Neuronal stem cell (in vitro differentiated cells): ENCODE results near the gene NECAP2.
A peak's percentile ranks its signal among the peaks of the same experiment; 100 is the strongest.

ENCODE experiments used
- DNase-seq: peaks from one replicate; pipeline ENCODE4 v3.0.0-alpha.2; 2013; ENCODE audit warnings: low spot score
- H2AFZ ChIP-seq: one replicate; pipeline ENCODE4 v1.6.1; 2013; ENCODE audit warnings: mild to moderate bottlenecking, low read length, inconsistent platforms
- H2AK5ac ChIP-seq: 2 replicates; pipeline ENCODE4 v1.6.1; 2013; ENCODE audit warnings: low read depth, mild to moderate bottlenecking, inconsistent platforms, low read length, moderate library complexity, mixed read lengths
- H2BK120ac ChIP-seq: 2 replicates; pipeline ENCODE4 v1.6.1; 2013; ENCODE audit warnings: low read depth, mild to moderate bottlenecking, inconsistent platforms, low read length, moderate library complexity, mixed read lengths
- H2BK12ac ChIP-seq: one replicate; pipeline ENCODE4 v1.6.1; 2013; ENCODE audit warnings: low read length, inconsistent platforms
- H2BK15ac ChIP-seq: 2 replicates; pipeline ENCODE4 v1.6.1; 2013; ENCODE audit warnings: mild to moderate bottlenecking, low read length, inconsistent platforms, mixed read lengths
- H2BK5ac ChIP-seq: one replicate; pipeline ENCODE4 v1.6.1; 2013; ENCODE audit warnings: inconsistent platforms, mild to moderate bottlenecking, low read length, moderate library complexity
- H3K14ac ChIP-seq: one replicate; pipeline ENCODE4 v1.6.1; 2013; ENCODE audit warnings: low read length, inconsistent platforms
- H3K18ac ChIP-seq: 2 replicates; pipeline ENCODE4 v1.6.1; 2013; ENCODE audit warnings: low read length, inconsistent platforms
- H3K23ac ChIP-seq: 2 replicates; pipeline ENCODE4 v1.6.1; 2013; ENCODE audit warnings: low read depth, mild to moderate bottlenecking, mixed read lengths, low read length, inconsistent platforms; ENCODE audit not compliant: poor library complexity
- H3K27ac ChIP-seq: replicated peaks from 3 replicates; pipeline ENCODE4 v1.5.1; 2013; ENCODE audit warnings: low read length, inconsistent platforms
- H3K27me3 ChIP-seq, 3 experiments: 2 replicates each; pipeline ENCODE4 v1.6.1; 2013; ENCODE audit warnings: low read length in 3 of 3, mild to moderate bottlenecking in 2 of 3, inconsistent platforms in 1 of 3, low read depth in 1 of 3, mixed read lengths in 1 of 3, moderate library complexity in 1 of 3; ENCODE audit not compliant: control insufficient read depth in 3 of 3, insufficient read depth in 3 of 3
- H3K36me3 ChIP-seq, 2 donors: replicated peaks in 1 of 2; 2 replicates each; pipeline ENCODE4 v1.6.1; 2013; ENCODE audit warnings: low read length in 2 of 2; ENCODE audit not compliant: control insufficient read depth in 2 of 2, insufficient read depth in 2 of 2
- H3K4ac ChIP-seq: 2 replicates; pipeline ENCODE4 v1.6.1; 2013; ENCODE audit warnings: inconsistent platforms, mild to moderate bottlenecking, low read length, moderate library complexity
- H3K4me1 ChIP-seq, 2 donors: 1 replicate in 1 of 2; 2 replicates in 1 of 2; pipeline ENCODE4 v1.6.1; 2013; ENCODE audit warnings: low read length in 2 of 2, low read depth in 1 of 2; ENCODE audit not compliant: control insufficient read depth in 2 of 2, insufficient read depth in 1 of 2
- H3K4me2 ChIP-seq: one replicate; pipeline ENCODE4 v1.6.1; 2013; ENCODE audit warnings: mild to moderate bottlenecking, low read length, inconsistent platforms; ENCODE audit not compliant: insufficient read depth, poor library complexity, severe bottlenecking
- H3K4me3 ChIP-seq, 2 donors: 2 replicates each; pipeline ENCODE4 v1.5.1; 2013; ENCODE audit warnings: low read length in 2 of 2, mild to moderate bottlenecking in 2 of 2, inconsistent platforms in 1 of 2, moderate library complexity in 1 of 2
- H3K79me1 ChIP-seq: one replicate; pipeline ENCODE4 v1.6.1; 2013; ENCODE audit warnings: low read depth, mild to moderate bottlenecking, inconsistent platforms, low read length, moderate library complexity
- H3K9ac ChIP-seq: one replicate; pipeline ENCODE4 v1.6.1; 2013; ENCODE audit warnings: mild to moderate bottlenecking, low read depth, low read length, inconsistent platforms; ENCODE audit not compliant: poor library complexity
- H3K9me3 ChIP-seq, 2 donors: replicated peaks in 1 of 2; 2 replicates each; pipeline versions ENCODE3 to v1.6.1; 2013; ENCODE audit warnings: low read length in 2 of 2, mild to moderate bottlenecking in 2 of 2, inconsistent platforms in 1 of 2, low read depth in 1 of 2, mixed read lengths in 1 of 2, moderate library complexity in 1 of 2; ENCODE audit not compliant: control insufficient read depth in 2 of 2, insufficient read depth in 1 of 2
- H4K8ac ChIP-seq: one replicate; pipeline ENCODE4 v1.6.1; 2013; ENCODE audit warnings: low read depth, mild to moderate bottlenecking, inconsistent platforms, low read length, moderate library complexity
- H4K91ac ChIP-seq: one replicate; pipeline ENCODE4 v1.6.1; 2013; ENCODE audit warnings: low read length, low read depth, mild to moderate bottlenecking, inconsistent platforms; ENCODE audit not compliant: poor library complexity
- WGBS, 2 donors: extraction: QIAGEN DNeasy Blood & Tissue Kit; methylation state at CpG; one replicate each; pipeline ENCODE4 v1.1.7; 2013; ENCODE audit warnings: missing lambda C conversion rate in 2 of 2, mixed read lengths in 1 of 2; ENCODE audit not compliant: insufficient read length in 2 of 2, insufficient replicate concordance in 1 of 2; ENCODE audit errors: extremely low coverage in 2 of 2; 5-methylcytosine and 5-hydroxymethylcytosine counted together

Gene NECAP2

GRCh38 chr1:16393570-16394521, 46.7 kb upstream of the NECAP2 start:
- peaks cover 33 to 76% of the 10 kb centered on the region in 2 donors for H3K36me3 ChIP-seq
- WGBS, 2 donors: no CpG with 5 or more reads among the region's 10 CpGs

GRCh38 chr1:16394977-16395376, 45.5 kb upstream of the NECAP2 start:
- peaks cover 33 to 85% of the 10 kb centered on the region in 2 donors for H3K36me3 ChIP-seq
- no peak overlapping the region for H3K18ac ChIP-seq
- no peak overlapping the region for H2BK15ac ChIP-seq
- H3K9me3 ChIP-seq: peaks cover 0 to 3% of the 10 kb centered on the region in 2 donors
- no CpG with 5 or more reads among the region's 13 CpGs for WGBS, 2 donors
- no peak overlapping the region for H2BK120ac ChIP-seq
- H4K8ac ChIP-seq: no peak overlapping the region
- H2AK5ac ChIP-seq: no peak overlapping the region
- H3K27me3 ChIP-seq: no peaks in the 10 kb centered on the region
- no peak overlapping the region for H3K27ac ChIP-seq
- no peak overlapping the region for H3K4me3 ChIP-seq
- no peak for DNase-seq
- H3K23ac ChIP-seq: no peak overlapping the region
- H3K4ac ChIP-seq: no peak overlapping the region
- H2BK5ac ChIP-seq: no peak overlapping the region
- H3K4me2 ChIP-seq: no peak overlapping the region
- peaks cover 3 to 11% of the 10 kb centered on the region in 2 donors for H3K4me1 ChIP-seq
- H2AFZ ChIP-seq: no peak overlapping the region
- H3K9ac ChIP-seq: no peak overlapping the region
- no peak overlapping the region for H2BK12ac ChIP-seq
- no peak overlapping the region for H4K91ac ChIP-seq
- H3K79me1 ChIP-seq: peaks cover 10% of the 10 kb centered on the region
- no peak overlapping the region for H3K14ac ChIP-seq

More at GRCh38 chr1:16393570-16394521, 46.7 kb upstream of the NECAP2 start:
- Histone ChIP-seq H3K4me3 (no peak overlapping the region), H3K9ac (no peak overlapping the region), H3K18ac (no peak overlapping the region), H3K23ac (peak overlapping the region; percentile 61), H3K4ac (no peak overlapping the region), H2AFZ (no peak overlapping the region), H4K91ac (no peak overlapping the region), H2BK120ac (no peak overlapping the region), H2BK12ac (peak overlapping the region; percentile 4), H4K8ac (no peak overlapping the region), H3K4me1 (peaks cover 3 to 11% of the 10 kb centered on the region in 2 donors), H2BK5ac (no peak overlapping the region), H3K4me2 (no peak overlapping the region), H3K27ac (no peak overlapping the region), H3K9me3 (peaks cover 0 to 3% of the 10 kb centered on the region in 2 donors), H2BK15ac (no peak overlapping the region), H3K27me3 (no peaks in the 10 kb centered on the region), H3K79me1 (peaks cover 10% of the 10 kb centered on the region), H3K14ac (no peak overlapping the region), H2AK5ac (no peak overlapping the region)
- no peak for DNase-seq

- Histone ChIP-seq H3K23ac (no peak overlapping the region), H2AK5ac (no peak overlapping the region), H2BK5ac (no peak overlapping the region), H3K14ac (peak overlapping the region; percentile 27), H2AFZ (no peak overlapping the region), H3K27ac (no peak overlapping the region), H3K9me3 (peaks cover 0 to 3% of the 10 kb centered on the region in 2 donors), H4K91ac (no peak overlapping the region), H3K27me3 (no peaks in the 10 kb centered on the region), H4K8ac (no peak overlapping the region), H3K36me3 (peaks cover 29 to 84% of the 10 kb centered on the region in 2 donors), H3K18ac (no peak overlapping the region), H2BK12ac (no peak overlapping the region), H3K4me2 (no peak overlapping the region), H3K4me1 (peaks cover 3 to 4% of the 10 kb centered on the region in 2 donors), H2BK15ac (no peak overlapping the region), H3K9ac (no peak overlapping the region), H3K4me3 (peak overlapping the region in 1 of 2 donors; percentile 1), H3K4ac (no peak overlapping the region), H3K79me1 (peaks cover 10% of the 10 kb centered on the region), H2BK120ac (no peak overlapping the region)
- WGBS, 2 donors: no CpG with 5 or more reads among the region's 7 CpGs
- no peak for DNase-seq
These were observed 43.9 kb upstream of the NECAP2 start for GRCh38 chr1:16396591-16396990.

- no peak overlapping the region for H3K4ac ChIP-seq
- no peak overlapping the region for H2AK5ac ChIP-seq
- no peak overlapping the region for H4K8ac ChIP-seq
- no peak overlapping the region for H3K23ac ChIP-seq
- no peak overlapping the region for H3K4me3 ChIP-seq
- peaks cover 0 to 3% of the 10 kb centered on the region in 2 donors for H3K9me3 ChIP-seq
- no peak for DNase-seq
- H2BK120ac ChIP-seq: no peak overlapping the region
- H3K27me3 ChIP-seq: no peaks in the 10 kb centered on the region
- 100% methylated on average over 3 to 4 of the region's 5 CpGs for WGBS, 2 donors
- no peak overlapping the region for H3K27ac ChIP-seq
- no peak overlapping the region for H2AFZ ChIP-seq
- peaks cover under 1 to 4% of the 10 kb centered on the region in 2 donors for H3K4me1 ChIP-seq
- no peak overlapping the region for H3K4me2 ChIP-seq
- no peak overlapping the region for H2BK12ac ChIP-seq
- peaks cover 29 to 80% of the 10 kb centered on the region in 2 donors for H3K36me3 ChIP-seq
- peaks cover 8% of the 10 kb centered on the region for H3K79me1 ChIP-seq
- no peak overlapping the region for H3K14ac ChIP-seq
- H2BK15ac ChIP-seq: no peak overlapping the region
- no peak overlapping the region for H2BK5ac ChIP-seq
- no peak overlapping the region for H4K91ac ChIP-seq
- no peak overlapping the region for H3K9ac ChIP-seq
- no peak overlapping the region for H3K18ac ChIP-seq
These were observed 43.4 kb upstream of the NECAP2 start for GRCh38 chr1:16397120-16397519.
